Prostate gland (tissue), 2 donors: ENCODE results near the gene FBXW7. TPM values are rescaled to one million over a fixed set of nuclear protein-coding genes. Genes with fewer than 3 reads are reported as not detected.

Source experiments
- DNase-seq: peaks from one replicate; pipeline ENCODE4 v3.0.0-alpha.2; 2019; ENCODE audit warnings: low spot score
- H3K27ac ChIP-seq, 2 donors: fragments of 200-600 bp; sonication (generic); 2 replicates each; pipeline ENCODE4 v1.5.1; 2017 to 2019
- H3K27me3 ChIP-seq: fragments of 200-600 bp; sonication (generic); replicated peaks from 2 replicates; pipeline ENCODE4 v1.5.1; 2019; ENCODE audit not compliant: insufficient read depth
- H3K36me3 ChIP-seq, 2 donors: fragments of 200-600 bp; sonication (generic); 1 replicate in 1 of 2; 2 replicates in 1 of 2; pipeline versions ENCODE4 v1.5.1 to v1.8.1; 2017 to 2019
- H3K4me1 ChIP-seq: fragments of 200-600 bp; sonication (generic); replicated peaks from 2 replicates; pipeline ENCODE4 v1.5.1; 2019
- H3K4me3 ChIP-seq, 2 donors: fragments of 200-600 bp; sonication (generic); 2 replicates each; pipeline ENCODE4 v1.5.1; 2017 to 2019
- H3K9me3 ChIP-seq: fragments of 200-600 bp; sonication (generic); 2 replicates; pipeline ENCODE4 v1.5.1; 2017
- CTCF ChIP-seq, 4 experiments: fragments of 200-600 bp in 2 of 4; fragments of 450-650 bp in 2 of 4; sonication (generic) in 2 of 4; IDR thresholded peaks; 1 replicate in 3 of 4; 2 replicates in 1 of 4; pipeline ENCODE4 v1.5.1; 2016 to 2019; ENCODE audit warnings: antibody characterized with exemption in 4 of 4, mild to moderate bottlenecking in 2 of 4, moderate library complexity in 2 of 4
- POLR2A ChIP-seq: fragments of 450-650 bp; IDR thresholded peaks from one replicate; pipeline ENCODE4 v1.6.1; 2016; ENCODE audit warnings: antibody characterized with exemption, mild to moderate bottlenecking
- POLR2AphosphoS5 ChIP-seq: sonication (generic); formaldehyde crosslinking; IDR thresholded peaks from one replicate; pipeline ENCODE4 v1.6.1; 2017; ENCODE audit warnings: antibody characterized with exemption
- WGBS: methylation state at CpG from one replicate; pipeline ENCODE4 v1.1.5; 2018; 5-methylcytosine and 5-hydroxymethylcytosine counted together
- intact Hi-C: fragments of 100-400 bp; cut with DNase I; formaldehyde crosslinking; loops from one replicate; pipeline ENCODE4 v1.14.2; 2022
- total RNA-seq, 2 donors: library from RNA; depleted of rRNA; stranded (reverse); fragments of >200 nt; gene quantifications; one replicate each; pipeline ENCODE4 v1.1.0, GENCODE V29; 2016

The FBXW7 gene
- total RNA-seq, 2 donors from 2014 or later, result 21.8 to 24.9 TPM

- no peaks in the 10 kb centered on the region for H3K9me3 ChIP-seq
- H3K27me3 ChIP-seq, result no peaks in the 10 kb centered on the region
- no peak overlapping the region for H3K4me3 ChIP-seq
- WGBS, result 93% methylated on average over 8 of the region's 8 CpGs
- intact Hi-C loops, result loop anchor here (10.0 kb wide), 1 partner anchor 245 kb away; the partner anchor contains the start of genes ARFIP1 and TIGD4
- no peaks in the 10 kb centered on the region for H3K36me3 ChIP-seq
- DNase-seq, result no peak
- H3K27ac ChIP-seq, result no peak overlapping the region
- TF ChIP-seq CTCF (IDR thresholded peaks at IDR 0.05) (no peak), POLR2AphosphoS5 (no peak), POLR2A (no peak)
- no peaks in the 10 kb centered on the region for H3K4me1 ChIP-seq
Observed at GRCh38 chr4:152529880-152530279, 6.0 kb downstream of the FBXW7 start.

GRCh38 chr4:152528060-152528459, 7.8 kb downstream of the FBXW7 start:
- Histone ChIP-seq H3K4me3 (no peak overlapping the region), H3K9me3 (no peaks in the 10 kb centered on the region), H3K27ac (no peak overlapping the region), H3K36me3 (no peaks in the 10 kb centered on the region), H3K4me1 (no peaks in the 10 kb centered on the region), H3K27me3 (no peaks in the 10 kb centered on the region)
- no peak for DNase-seq
- intact Hi-C loops, result no loop called here
- TF ChIP-seq POLR2AphosphoS5 (no peak), CTCF (IDR thresholded peaks at IDR 0.05) (no peak), POLR2A (no peak)
- WGBS, result 86% methylated on average over 2 of the region's 2 CpGs

GRCh38 chr4:152525878-152526277, 10.0 kb downstream of the FBXW7 start:
- intact Hi-C loops, result no loop called here
- no peaks in the 10 kb centered on the region for H3K4me1 ChIP-seq
- no peaks in the 10 kb centered on the region for H3K27me3 ChIP-seq
- H3K4me3 ChIP-seq, result no peak overlapping the region
- no peak overlapping the region for H3K27ac ChIP-seq
- no peak for TF ChIP-seq POLR2AphosphoS5
- no peak for TF ChIP-seq POLR2A
- TF ChIP-seq CTCF (IDR thresholded peaks at IDR 0.05), result no peak
- 46% methylated on average over 4 of the region's 4 CpGs for WGBS
- no peaks in the 10 kb centered on the region for H3K36me3 ChIP-seq
- DNase-seq, result no peak
- H3K9me3 ChIP-seq, result no peaks in the 10 kb centered on the region

GRCh38 chr4:152524427-152524826, 11.5 kb downstream of the FBXW7 start:
- TF ChIP-seq POLR2A, result no peak
- no peak for TF ChIP-seq POLR2AphosphoS5
- no peak for TF ChIP-seq CTCF (IDR thresholded peaks at IDR 0.05)
- Histone ChIP-seq H3K4me3 (no peak overlapping the region), H3K36me3 (no peaks in the 10 kb centered on the region), H3K27ac (no peak overlapping the region), H3K27me3 (no peaks in the 10 kb centered on the region), H3K4me1 (no peaks in the 10 kb centered on the region), H3K9me3 (no peaks in the 10 kb centered on the region)
- intact Hi-C loops, result no loop called here
- WGBS, result 94% methylated on average over 3 of the region's 3 CpGs
- DNase-seq, result no peak

GRCh38 chr4:152523731-152524130, 12.2 kb downstream of the FBXW7 start:
- no peaks in the 10 kb centered on the region for H3K27me3 ChIP-seq
- H3K4me1 ChIP-seq, result no peaks in the 10 kb centered on the region
- WGBS, result 52% methylated on average over 1 of the region's 1 CpG
- no peak for TF ChIP-seq POLR2AphosphoS5
- no peak for TF ChIP-seq POLR2A
- TF ChIP-seq CTCF (IDR thresholded peaks at IDR 0.05), result no peak
- no peaks in the 10 kb centered on the region for H3K9me3 ChIP-seq
- no peaks in the 10 kb centered on the region for H3K36me3 ChIP-seq
- H3K4me3 ChIP-seq, result no peak overlapping the region
- DNase-seq, result no peak
- intact Hi-C loops, result no loop called here
- no peak overlapping the region for H3K27ac ChIP-seq
